ENCODE measurements around the gene UBE2L5. TPM values are rescaled to one million over a fixed set of nuclear protein-coding genes. Genes with fewer than 3 reads are reported as not detected.

The UBE2L5 gene
- total RNA-seq (2014; rRNA removed; shearing (Covaris generic)) (0.15 and 0.22 TPM in 2 replicates), total RNA-seq (2022) (1.00 and 1.8 TPM in 2 replicates), Bru-seq, nascent RNA (percentile 46 among the genes with signal in this experiment), BruChase-seq, experiment 1, labeled RNA remaining after a 6-hour chase (percentile 35 among the genes with signal in this experiment), BruChase-seq, experiment 2, labeled RNA remaining after a 2-hour chase (percentile 37 among the genes with signal in this experiment)
- long read RNA-seq, partial matches to known transcripts: 1 of 2 reads
- long read RNA-seq, other reads (novel, unspliced or antisense): 0 of 2 reads

DNA sequence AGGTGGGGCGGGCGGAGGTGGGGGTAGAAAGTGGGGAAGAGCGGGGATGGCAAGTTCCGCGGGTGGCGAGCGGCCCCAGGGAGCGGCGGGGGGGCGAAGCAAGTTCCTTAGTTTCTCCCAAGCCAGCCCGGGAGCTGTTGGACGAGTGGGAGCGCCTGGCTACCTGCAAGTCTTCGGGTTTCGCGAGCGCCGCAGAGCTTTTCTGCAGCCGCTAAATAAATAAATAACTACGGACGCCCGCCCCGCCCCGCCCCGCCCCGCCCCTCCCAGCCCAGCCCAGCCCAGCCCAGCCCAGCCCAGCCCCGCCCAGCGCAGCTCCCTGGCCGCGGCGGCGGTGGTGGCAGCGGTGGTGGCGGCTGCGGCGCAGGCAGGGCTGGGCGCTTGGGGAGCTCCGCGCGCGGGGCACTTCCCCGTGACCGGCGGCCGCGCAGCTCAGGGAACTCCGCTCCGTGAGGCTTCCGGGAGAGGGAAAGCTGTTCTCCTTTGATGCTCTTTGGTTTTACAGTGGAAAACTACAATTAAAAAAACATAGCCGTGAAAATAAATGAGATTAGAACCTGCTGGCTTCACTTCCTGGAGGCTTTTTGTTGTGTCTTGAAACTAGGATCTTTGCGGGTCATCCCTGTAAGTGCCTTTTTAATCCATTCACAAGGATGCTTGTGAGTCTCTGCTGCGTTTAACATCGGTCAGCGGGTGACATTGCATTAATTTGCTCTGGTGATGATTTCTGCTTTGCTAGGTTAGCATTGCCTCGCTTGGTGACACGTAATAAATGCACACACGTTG, at the start of gene UBE2L5:
Gene UBE2L5 (plus strand): TSS at position 440 of the 786 bp plus-strand sequence. CDS start 5,498 bp downstream, outside the sequence.
- Histone ChIP-seq H2AFZ (ENCODE audit: low read length) (no peak within 1 kb of the TSS; the same call in 1 of the 2 replicates), H3K79me2 (ENCODE audit: insufficient read depth, low read depth, low read length) (peaks cover 25% of the 10 kb centered on the region), H3K9me3 (ENCODE audit: low read length) (no peaks in the 10 kb centered on the region), H3K4me2 (ENCODE audit: low read length) (peak within 1 kb of the TSS; percentile 92), H4K20me1 (ENCODE audit: insufficient read depth, low read length) (no peaks in the 10 kb centered on the region), H3K9me2 (ENCODE audit: insufficient read depth, low read length) (no peaks in the 10 kb centered on the region), H3K4me1 (ENCODE audit: insufficient read depth, low read length, poor library complexity, severe bottlenecking) (peaks cover 77% of the 10 kb centered on the region), H3K4me3 (ENCODE audit: low read depth, low read length, poor library complexity, severe bottlenecking) (peak within 1 kb of the TSS; percentile 72), H3K36me3 (ENCODE audit: insufficient read depth, low read length) (no peaks in the 10 kb centered on the region), H3K27ac (ENCODE audit: low read depth, low read length, poor library complexity, severe bottlenecking) (peak within 1 kb of the TSS; percentile 76)
- ChIA-PET POLR2A (interaction anchor here (0.6 to 10.6 kb wide), 18 partner anchors 9 to 990 kb away, joined by 3 to 182 read pairs (median 5); no protein-coding TSS in a partner anchor), CTCF (ENCODE audit: unreplicated experiment) (interaction anchor here (1.0 kb wide), 1 partner anchor 47 kb away, joined by 3 read pairs; no protein-coding TSS in a partner anchor)
- BruUV-seq (replicated peaks): TSS peak; percentile 92
- peak; percentile 88 for DNase-seq (ENCODE audit: low spot score)
- intact Hi-C loops (cut with micrococcal nuclease; ENCODE audit: unreplicated experiment): loop anchor here (2.0 to 5.0 kb wide), 5 partner anchors 21 to 115 kb away; partner anchors contain the start of gene KATNAL1
- no peak for TF ChIP-seq EZH2phosphoT487 (IDR thresholded peaks at IDR 0.05; ENCODE audit: borderline replicate concordance, low read depth, low read length)
- TF ChIP-seq, protein P1, sequence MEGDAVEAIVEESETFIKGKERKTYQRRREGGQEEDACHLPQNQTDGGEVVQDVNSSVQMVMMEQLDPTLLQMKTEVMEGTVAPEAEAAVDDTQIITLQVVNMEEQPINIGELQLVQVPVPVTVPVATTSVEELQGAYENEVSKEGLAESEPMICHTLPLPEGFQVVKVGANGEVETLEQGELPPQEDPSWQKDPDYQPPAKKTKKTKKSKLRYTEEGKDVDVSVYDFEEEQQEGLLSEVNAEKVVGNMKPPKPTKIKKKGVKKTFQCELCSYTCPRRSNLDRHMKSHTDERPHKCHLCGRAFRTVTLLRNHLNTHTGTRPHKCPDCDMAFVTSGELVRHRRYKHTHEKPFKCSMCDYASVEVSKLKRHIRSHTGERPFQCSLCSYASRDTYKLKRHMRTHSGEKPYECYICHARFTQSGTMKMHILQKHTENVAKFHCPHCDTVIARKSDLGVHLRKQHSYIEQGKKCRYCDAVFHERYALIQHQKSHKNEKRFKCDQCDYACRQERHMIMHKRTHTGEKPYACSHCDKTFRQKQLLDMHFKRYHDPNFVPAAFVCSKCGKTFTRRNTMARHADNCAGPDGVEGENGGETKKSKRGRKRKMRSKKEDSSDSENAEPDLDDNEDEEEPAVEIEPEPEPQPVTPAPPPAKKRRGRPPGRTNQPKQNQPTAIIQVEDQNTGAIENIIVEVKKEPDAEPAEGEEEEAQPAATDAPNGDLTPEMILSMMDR (conservative IDR thresholded peaks at IDR 0.05; ENCODE audit: low read length): no peak

DNA sequence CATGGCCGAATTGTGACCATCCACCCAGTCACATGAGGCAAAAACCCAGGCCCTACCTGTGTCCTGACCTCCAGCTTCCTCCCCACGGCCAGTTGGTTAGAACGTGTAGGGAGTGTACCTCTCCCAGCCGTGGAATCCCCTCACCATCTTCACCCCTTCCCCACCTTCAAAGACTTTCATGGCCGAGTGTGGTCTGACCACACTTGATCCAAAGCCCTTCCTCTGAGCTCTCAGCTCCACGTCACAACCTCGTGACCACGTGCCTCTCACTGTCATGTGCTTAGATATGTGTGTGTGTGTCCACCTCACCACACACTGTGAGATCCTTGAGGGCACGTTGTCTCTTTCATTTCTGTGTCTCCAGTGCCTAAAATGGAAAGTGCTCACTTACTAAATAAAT, 48.6 kb upstream of the UBE2L5 start:
- H3K79me2 ChIP-seq (ENCODE audit: insufficient read depth, low read depth, low read length): peaks cover 65% of the 10 kb centered on the region
- ChIA-PET CTCF (ENCODE audit: unreplicated experiment) (interaction anchor here (1.0 to 1.7 kb wide), 2 partner anchors 51 to 68 kb away, joined by 5 to 17 read pairs; no protein-coding TSS in a partner anchor), POLR2A (interaction anchor here (0.7 to 8.8 kb wide), 23 partner anchors 11 to 364 kb away, joined by 3 to 214 read pairs (median 12); partner anchors contain the start of genes HMGB1 and UBE2L5)
- intact Hi-C loops (cut with micrococcal nuclease; ENCODE audit: unreplicated experiment): loop anchor here (1.0 to 5.0 kb wide), 5 partner anchors 41 to 364 kb away; partner anchors contain the start of genes ALOX5AP, UBE2L5 and USPL1
- H3K4me3 ChIP-seq (ENCODE audit: low read depth, low read length, poor library complexity, severe bottlenecking): peak overlapping the region; percentile 80
- DNase-seq (ENCODE audit: low spot score): peak; percentile 74
- H3K4me2 ChIP-seq (ENCODE audit: low read length): peak overlapping the region; percentile 100
- peak overlapping the region; percentile 97 for H3K27ac ChIP-seq (ENCODE audit: low read depth, low read length, poor library complexity, severe bottlenecking)
- no peak for TF ChIP-seq EZH2phosphoT487 (IDR thresholded peaks at IDR 0.05; ENCODE audit: borderline replicate concordance, low read depth, low read length)
- TF ChIP-seq, protein P1 (conservative IDR thresholded peaks at IDR 0.05; ENCODE audit: low read length): no peak
- H4K20me1 ChIP-seq (ENCODE audit: insufficient read depth, low read length): no peaks in the 10 kb centered on the region
- H3K4me1 ChIP-seq (ENCODE audit: insufficient read depth, low read length, poor library complexity, severe bottlenecking): peaks cover 79% of the 10 kb centered on the region
- no TSS peak for BruUV-seq (replicated peaks)
- no peak overlapping the region for H2AFZ ChIP-seq (ENCODE audit: low read length)
- H3K9me3 ChIP-seq (ENCODE audit: low read length): no peaks in the 10 kb centered on the region
- no peaks in the 10 kb centered on the region for H3K9me2 ChIP-seq (ENCODE audit: insufficient read depth, low read length)
- peaks cover 49% of the 10 kb centered on the region for H3K36me3 ChIP-seq (ENCODE audit: insufficient read depth, low read length)

Data from OCI-LY7 (cell line).